HG02970 (cell line): ENCODE data around the gene DRAM2.

ENCODE experiments used
- ATAC-seq: cut with Tn5 transposase; IDR thresholded peaks from one replicate; pipeline ENCODE4 v1.9.1; 2021; ENCODE audit warnings: mild to moderate bottlenecking, moderate library complexity, moderate number of reproducible peaks; ENCODE audit not compliant: unreplicated experiment, low FRiP score

The DRAM2 gene

DNA sequence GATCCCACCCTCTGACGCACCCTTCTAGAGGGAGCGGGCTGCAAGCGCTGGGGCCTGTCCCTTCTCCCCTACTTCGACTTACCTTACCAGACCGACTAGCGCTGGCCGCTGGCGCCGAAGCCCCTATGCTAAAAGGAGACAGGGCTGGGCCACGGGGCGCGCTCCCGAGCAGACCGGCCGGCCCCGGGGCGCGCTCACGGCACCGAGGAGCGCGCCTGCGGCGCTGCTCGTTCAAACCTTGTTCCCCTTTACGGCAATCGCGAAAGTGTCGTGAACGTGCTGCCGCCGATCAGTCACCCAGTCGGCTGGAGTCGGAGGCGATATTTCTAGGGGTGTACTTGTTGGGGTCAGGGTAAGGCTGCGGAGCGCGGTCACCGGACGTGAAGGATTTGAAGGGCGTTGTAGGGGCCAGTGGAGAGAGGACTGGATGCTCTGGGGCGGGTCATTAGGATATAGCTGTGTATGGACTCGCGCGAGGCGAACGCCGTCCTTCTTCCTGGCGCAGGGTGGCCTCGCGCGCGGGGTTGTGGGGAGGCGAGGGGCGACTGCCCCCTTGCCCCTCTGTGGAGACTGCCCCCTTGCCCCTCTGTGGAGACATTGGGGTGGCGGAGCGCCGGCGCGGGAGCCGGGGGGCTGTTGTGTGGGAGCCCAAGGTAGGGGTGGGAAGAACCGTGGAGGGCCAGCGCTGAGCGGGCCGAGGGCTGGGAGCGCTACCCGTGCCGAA lies at the start of gene DRAM2, which contains the start of gene CEPT1:
TSS of gene DRAM2 (minus strand) at position 138 of the 724 bp plus-strand sequence. CDS start 8,539 bp downstream, outside the sequence.
TSS of gene CEPT1 (plus strand) at position 268 of the 724 bp plus-strand sequence. CDS start 7,492 bp downstream, outside the sequence.
- ATAC-seq = peak; percentile 77

DNA sequence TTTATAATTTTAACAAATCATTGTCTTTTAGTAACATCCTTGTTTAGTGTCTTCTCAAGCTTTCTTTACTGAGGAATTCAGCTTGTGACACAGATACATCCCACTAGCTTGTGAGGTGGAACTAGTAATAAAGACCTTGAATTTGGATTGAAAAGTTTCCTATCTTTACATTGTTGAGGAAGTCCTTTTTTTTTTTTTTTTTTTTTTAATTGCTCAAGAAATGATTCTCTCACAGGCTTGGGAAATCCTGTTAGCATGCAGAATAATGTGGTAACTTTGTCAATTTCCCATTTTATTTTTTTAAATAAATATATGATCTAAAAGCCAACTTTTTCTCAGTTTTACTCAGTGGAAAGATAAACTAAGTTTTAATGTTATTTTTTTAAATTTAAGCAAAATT lies 44.8 kb upstream of the DRAM2 start:
- no peak for ATAC-seq

DNA sequence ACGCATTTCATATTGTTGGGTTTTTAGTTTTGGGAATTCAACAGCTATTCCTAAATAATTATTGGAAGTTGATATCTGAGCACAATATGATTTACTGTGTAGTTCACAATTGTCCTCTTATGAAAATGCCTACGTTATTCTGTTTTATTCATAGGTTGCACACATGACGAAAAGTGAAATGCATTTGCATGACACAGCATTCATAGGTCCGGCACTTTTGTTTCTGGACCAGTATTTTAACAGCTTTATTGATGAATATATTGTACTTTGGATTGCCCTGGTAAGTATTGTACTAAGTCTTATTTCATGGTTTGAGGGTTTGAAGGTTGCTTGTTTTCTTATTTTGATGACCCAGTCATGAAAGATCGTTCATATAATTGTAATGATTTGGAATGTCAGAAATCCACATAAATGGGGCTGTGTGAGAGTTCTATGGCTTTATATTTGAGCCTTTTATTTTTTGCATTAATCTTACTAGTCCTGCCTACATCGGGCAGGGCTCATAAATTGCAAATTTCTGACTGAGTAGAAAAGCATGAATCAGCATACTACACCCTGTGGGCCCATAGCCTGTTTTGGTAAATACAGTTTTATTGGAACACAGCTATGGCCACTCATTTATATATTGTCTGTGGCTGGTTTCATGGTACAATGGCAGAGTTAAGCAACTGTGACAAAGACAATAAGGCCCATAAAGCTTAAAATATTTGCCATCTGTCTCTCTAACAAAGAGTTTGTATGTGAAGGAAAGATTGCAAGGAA lies 43.6 kb upstream of the DRAM2 start:
- ATAC-seq = no peak

DNA sequence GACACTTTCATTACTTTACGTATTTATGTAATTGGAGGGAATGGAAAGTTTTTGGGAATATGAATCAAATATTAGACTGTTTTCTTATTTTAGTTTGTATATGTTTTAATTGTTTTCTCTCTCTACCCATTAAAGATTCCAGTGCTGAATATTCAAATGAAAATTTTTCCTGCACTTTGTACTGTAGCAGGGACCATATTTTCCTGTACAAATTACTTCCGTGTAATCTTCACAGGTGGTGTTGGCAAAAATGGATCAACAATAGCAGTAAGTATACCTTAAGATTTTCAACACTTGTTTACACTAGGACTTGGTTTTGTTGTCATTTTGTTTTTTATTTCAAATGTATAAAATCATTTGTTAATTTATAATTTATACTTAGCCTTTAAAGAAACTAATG lies 42.2 kb upstream of the DRAM2 start:
- no peak for ATAC-seq

DNA sequence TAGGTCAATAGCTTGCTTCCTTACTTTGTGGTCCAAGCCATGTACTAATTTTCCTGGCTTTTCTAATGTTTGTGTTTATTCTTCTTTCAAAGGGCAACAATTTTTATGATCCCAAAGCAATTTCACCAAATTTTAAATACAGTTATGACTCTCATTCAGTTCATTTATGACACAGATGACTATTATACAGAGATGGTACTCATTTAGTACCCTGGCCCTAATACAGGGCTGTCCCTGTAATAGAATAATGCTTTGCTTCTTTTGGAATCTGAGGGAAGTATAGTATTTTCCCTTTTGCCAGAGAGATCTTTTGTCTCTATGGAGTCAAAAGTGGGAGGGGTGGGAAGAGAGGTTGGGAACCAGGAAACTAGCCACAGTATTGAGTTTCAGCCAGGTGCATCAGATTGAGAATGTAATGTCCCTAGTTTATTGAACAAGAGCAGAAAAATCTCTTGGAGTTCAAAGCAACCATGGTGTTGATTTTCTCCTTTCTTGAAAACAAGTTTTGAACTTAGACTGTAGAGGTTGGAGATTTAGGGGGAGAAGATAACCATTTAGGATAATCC lies 40.2 kb upstream of the DRAM2 start:
- ATAC-seq = no peak

DNA sequence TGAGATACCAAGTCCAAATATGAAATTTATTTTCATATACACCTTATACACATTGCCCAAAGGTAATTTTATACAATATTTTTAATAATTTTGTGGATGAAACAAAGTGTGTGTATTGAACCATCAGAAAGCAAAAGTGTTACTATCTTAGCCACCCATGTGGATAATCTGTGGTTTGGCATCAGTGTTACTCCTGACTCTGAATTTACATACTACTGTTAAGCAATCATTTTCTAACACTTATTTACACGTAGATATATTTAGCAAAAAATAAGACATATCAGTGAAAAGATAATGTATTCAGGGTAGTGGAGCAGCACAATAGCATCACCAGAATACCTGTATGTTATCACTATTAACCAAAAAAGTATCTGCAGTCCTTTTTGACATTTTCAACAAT lies 36.8 kb upstream of the DRAM2 start:
- ATAC-seq = no peak

DNA sequence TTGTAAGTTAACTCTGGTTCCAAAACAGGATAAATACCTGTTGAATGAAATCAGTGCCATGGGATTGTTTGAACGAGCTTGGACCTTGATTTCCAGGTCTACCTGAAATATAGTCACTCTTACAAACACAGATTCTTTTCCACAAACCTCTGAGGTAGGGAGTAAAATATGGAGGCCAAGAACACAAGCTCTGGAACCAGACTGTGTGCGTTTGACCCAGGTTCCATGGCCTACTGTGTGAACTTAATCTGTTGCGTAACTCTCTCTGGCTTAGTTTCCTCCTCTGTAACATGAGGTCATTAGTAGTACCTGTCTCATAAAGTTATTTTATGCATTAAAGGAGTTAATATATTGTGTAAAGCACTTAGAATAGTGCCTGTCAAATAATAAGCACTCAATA lies 35.5 kb upstream of the DRAM2 start:
- ATAC-seq = no peak

DNA sequence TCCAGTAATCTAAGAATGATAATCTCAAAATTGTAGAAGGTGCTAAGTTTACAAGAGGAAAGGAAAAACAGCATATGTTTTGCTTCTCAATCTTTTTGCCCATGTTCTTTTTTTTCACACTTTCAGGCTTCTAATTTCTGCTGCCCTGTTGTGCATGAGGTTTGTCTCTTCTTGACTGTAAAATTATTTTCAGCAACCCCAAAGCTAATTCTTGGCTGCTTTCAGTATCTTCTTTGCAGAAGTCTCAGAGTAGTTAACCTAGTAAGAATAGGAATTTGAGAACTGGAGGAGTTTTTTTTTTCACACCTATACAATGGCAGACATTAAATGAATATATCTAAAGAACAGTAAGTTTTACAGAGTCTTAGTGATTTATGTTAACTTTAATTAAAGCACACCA lies 34.2 kb upstream of the DRAM2 start:
- no peak for ATAC-seq

DNA sequence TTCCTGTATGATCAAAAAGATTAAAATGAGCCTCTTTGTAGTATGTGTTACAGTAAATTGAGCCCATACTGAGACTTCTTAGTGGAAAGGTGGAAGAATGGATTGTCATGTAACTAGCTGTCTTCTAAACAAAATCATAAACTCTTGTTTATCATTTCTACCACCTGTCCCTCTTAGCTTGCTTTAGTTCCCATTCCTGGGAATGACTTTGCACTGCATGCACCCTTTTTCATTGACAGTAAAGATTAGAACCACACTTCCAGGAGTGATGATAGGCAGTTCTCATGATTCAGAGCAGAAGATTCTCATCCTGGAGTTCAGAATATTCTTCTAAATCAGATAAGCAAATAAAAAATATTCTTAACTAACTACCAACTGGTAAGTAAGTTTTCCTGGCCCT lies 32.6 kb upstream of the DRAM2 start:
- ATAC-seq = no peak

DNA sequence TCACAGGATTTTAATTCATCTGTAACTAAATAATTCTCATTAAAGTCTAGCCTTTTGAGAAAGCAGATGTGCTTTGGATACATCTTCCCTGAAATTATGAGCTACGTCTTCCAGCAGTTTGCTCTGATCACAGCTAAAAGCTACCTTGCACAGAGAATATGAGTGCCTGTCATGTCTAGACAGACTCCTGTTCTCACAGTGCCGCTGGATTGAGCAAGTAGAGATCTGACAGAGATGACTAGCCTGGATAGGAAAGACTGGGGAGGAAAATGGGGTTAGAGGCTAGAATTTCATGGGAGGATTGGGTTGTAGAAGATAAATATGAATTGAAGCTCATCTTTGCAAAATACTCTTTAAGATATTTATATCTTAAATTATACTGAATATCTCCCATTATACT lies 24.3 kb upstream of the DRAM2 start:
- ATAC-seq = no peak

DNA sequence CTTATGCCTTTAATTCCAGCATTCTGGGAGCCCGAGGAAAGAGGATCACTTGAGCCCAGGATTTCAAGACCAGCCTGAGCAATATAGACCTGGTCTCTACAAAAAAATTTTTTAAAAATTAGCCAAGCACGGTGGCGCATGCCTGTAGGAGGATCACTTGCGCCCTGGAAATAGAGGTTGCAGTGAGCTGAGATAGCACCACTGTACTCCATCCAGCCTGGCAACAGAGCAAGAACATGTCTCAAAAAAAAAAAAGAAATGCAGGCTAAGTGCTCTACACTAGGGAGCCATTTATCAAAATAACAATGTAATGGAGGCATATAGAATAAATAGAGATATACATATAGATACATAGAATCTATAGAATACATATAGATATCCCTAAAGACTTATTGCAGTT lies 23.5 kb upstream of the DRAM2 start:
- ATAC-seq = no peak

DNA sequence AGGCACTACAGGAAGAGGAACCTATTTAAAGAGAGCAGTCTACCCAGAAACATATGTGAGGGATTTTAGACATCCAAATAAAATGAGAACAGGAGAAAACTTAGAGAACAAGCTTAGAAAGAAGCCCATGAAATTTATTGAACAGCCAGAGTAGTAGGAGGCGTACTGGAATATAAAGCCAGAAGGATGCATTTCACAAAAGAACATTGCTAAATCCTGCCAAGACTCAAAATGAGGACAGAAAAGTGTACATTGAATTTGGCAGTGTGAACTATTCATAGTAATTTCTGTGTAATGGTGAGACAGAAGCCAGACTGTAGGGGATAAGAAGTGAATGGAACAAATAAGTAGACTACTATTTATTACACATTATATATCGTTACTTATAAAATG lies 22.6 kb upstream of the DRAM2 start:
- ATAC-seq = no peak

DNA sequence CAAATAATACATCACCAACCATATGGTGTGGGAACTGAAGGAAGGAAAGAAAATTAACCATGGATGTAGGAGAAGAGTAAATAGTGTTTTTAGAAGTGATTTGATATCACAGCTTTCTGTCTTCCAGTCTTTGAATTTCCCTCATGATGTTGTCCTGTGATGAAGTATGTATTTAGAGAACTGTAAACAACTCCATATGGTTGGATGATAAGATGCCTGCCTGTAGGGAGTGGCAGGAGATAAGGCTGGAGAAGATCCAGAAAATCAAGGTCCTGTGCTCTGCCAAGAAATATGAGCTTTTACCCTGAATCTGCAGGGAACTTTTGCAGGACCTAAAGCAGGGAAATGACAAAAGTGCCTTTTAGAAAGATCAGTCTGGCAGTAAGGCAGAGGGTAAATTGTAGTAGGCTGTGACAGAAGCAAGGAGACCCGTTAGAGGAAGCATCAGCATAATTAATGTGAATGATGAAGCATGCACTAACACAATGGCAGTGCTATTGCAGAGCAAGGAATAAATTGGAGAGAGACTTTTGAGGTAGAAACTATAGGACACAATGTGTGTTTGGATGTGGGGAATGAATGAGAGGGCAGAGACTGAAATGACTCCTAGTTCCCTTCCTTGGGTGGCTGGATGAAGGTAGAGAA lies 22.1 kb upstream of the DRAM2 start:
- ATAC-seq = no peak

DNA sequence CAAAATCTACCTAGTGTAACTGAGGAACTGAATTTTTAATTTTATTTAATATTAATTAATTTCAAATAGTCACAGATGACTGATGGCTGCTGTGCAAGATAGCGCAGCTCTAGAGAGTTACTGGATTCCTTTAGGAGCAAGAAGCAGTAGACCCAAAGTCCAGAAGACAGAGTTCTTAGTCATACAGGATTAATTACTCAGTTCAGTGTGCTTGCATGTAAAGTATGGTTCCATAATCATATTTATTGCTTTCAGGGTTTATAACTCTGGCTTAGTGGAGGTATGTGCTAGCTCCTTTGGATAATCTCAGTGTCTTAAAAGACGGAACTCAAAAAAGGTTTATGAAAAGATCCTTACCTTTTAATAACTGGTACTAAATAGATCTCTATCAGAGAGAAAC lies 17.5 kb upstream of the DRAM2 start:
- no peak for ATAC-seq

DNA sequence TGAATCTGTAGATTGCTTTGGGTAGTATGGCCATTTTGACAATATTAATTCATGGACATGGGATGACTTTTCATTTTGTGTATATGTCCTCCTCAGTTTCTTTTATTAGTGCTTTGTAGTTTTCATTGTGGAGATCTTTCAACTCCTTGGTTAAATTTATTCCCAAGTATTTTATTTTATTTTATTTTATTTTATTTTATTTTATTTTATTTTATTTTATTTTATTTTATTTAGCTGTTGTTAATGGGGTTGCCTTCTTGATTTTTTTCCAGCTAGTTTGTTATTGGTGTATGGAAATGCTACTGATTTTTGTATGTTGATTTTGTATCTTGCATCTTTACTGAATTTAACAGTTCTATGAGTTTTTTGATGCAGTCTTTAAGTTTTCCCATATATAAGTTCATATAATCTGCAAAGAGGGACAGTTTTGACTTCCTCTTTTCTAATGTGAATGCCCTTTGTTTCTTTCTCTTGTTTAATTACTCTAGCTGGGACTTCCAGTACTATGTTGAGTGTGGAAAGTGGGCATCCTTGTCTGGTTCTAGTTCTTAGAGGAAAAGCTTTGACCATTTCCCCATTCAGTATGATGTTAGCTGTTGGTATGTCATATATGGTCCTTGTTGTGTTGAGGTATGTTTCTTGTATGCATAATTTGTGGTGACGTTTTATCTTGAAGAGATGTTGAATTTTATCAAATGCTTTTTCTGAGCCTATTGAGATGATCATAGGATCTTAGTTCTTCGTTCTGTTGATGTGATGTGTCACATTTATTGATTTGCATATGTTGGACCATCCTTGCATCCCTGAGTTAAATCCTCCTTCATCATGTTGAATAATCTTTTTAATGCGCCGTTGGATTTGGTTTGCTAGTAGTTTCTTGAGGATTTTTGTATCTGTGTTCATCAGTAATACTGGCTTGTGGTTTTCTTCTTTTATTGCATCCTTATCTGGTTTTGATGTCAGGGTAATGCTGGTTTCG lies 14.4 kb upstream of the DRAM2 start:
- no peak for ATAC-seq

DNA sequence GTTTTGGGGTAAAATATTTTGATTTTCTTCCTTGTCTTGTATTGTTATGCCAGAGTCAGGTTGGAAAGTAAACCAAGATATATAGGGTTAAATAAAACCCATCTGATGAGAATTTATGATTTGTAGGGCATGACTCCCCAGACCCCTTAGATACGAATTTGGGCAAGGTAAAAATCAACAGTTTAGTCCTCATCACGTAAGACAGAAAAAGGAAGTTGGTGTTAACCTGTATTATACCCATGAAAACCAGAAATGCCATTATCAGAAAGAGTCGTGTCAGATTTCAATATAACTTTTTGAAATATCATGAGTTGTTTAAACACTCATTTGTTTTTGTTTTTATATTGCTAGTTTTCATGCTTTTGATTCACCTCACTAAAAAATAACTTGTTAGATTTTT lies 11.9 kb upstream of the DRAM2 start:
- ATAC-seq = no peak

DNA sequence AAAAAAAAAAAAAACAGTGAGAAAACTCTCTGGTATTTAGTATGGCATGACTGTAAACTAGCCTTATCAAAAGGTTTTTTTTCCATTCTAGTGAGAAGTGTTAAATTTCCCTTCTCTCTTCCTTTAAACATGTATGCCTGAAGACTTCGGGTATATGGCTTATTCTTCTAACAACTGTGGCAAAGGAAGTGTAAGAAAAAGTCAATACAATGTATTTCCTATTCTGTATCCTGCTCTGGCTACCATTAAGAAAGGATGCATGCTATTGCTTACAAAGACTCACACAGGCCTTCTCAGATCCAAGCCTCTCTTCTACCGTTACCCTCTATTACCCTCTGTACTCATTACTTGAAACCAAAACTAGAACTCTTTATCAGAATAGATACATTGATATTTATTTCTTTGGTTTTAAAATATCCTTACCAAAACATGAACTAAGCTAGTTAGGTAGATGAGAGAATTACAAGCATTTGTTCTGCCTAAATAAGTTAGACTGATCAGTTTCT lies 8.5 kb upstream of the DRAM2 start:
- no peak for ATAC-seq

DNA sequence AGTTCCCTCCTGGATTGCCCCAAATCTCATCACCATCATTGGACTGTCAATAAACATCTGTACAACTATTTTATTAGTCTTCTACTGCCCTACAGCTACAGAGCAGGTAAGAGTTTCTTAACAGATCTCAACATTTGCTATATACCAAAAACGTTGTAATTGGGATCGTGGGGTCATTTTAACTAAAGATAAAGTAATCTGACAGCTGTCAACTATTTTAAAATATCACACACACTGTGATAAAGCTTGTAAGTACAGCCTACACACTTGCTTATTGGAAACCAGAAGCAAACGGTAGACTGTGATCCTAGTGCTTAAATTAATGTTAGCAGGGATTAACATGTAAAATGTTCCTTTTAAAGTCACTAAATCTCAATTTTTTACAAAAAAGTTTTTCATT lies 8.1 kb upstream of the DRAM2 start:
- no peak for ATAC-seq

DNA sequence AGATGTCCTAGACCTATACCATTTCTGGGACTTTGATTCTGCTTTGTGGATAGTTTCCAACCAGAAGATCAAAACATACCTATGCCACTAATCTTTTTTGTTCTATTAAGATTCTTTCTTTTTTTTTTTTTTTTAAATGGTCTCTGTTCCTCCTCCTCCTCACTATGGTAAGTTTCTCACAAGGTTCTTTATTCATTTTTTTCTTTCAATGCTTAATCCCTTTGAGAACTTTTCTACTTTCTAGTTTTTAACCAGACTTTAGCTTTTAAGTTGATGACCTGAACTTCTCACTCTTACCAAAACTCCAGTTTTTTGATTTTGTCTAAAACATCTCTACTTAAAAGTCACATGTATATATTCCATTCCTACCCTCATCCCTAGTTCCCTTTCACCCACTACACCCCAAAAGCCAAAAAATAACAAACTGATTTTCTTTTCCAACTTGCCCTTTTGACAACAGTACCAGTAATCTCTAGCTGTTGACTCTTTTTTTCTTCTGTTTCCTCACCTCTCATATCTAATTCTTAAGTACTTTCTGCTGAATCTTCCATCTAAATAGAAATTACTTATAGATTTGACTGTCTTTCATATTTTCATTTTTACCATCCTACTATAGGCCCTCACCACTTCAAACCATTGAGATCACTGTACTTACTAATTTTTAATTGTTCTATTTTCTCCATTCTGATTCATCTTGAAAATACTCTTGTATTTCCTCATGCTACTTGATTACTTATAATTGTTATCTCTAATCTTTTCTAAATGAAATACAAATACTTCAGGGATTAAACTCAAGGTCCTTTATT lies 6.3 kb upstream of the DRAM2 start:
- ATAC-seq = no peak
